ENCODE results near the gene COL5A3.

The COL5A3 gene

DNA sequence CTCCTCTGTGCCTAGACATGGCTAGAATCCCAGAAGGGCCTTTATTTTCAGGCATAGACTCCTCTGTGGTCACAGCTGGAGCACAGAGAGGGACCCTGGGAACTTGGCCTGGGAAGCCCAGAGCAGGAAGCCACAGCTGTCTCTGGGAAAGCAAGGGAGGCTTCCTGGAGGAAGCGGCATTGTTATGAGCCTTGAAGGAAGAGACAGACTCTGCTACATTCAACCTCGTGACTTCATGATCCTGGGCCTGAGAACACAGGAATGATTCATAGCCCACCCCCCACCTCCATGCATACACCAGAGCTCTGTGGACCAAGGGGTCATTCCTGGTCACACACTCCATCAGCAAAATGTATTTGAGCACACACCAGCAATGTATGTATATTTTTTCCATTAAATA is 11.6 kb upstream of the COL5A3 start:
- no peak for DNase-seq (ENCODE audit: low read depth)
- H3K4me3 ChIP-seq (ENCODE audit: low read depth, low read length), result no peak overlapping the region
- TF ChIP-seq, protein P1, sequence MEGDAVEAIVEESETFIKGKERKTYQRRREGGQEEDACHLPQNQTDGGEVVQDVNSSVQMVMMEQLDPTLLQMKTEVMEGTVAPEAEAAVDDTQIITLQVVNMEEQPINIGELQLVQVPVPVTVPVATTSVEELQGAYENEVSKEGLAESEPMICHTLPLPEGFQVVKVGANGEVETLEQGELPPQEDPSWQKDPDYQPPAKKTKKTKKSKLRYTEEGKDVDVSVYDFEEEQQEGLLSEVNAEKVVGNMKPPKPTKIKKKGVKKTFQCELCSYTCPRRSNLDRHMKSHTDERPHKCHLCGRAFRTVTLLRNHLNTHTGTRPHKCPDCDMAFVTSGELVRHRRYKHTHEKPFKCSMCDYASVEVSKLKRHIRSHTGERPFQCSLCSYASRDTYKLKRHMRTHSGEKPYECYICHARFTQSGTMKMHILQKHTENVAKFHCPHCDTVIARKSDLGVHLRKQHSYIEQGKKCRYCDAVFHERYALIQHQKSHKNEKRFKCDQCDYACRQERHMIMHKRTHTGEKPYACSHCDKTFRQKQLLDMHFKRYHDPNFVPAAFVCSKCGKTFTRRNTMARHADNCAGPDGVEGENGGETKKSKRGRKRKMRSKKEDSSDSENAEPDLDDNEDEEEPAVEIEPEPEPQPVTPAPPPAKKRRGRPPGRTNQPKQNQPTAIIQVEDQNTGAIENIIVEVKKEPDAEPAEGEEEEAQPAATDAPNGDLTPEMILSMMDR (conservative IDR thresholded peaks at IDR 0.05; ENCODE audit: low read depth, low read length), result no peak

DNA sequence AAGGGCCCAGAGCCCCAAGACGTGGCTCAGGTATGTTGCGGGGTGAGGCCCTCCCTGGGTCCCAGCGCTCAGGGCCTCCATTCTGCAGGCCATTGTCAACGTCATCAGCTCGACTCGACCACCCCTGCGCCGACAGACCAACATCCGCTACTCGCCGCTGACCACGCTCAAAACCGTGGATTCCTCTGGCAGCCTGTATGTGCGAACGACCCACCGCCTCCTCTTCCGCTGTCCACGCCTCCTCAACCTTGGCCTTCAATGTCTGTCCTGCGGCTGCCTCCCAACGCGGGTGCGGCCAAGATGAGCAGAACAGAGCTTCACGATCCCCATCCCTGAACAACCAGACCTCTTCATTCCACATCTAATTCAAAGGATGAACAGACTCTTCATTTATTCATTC is 11.1 kb upstream of the COL5A3 start:
- no peak for DNase-seq (ENCODE audit: low read depth)
- no peak overlapping the region for H3K4me3 ChIP-seq (ENCODE audit: low read depth, low read length)
- TF ChIP-seq, protein P1 (conservative IDR thresholded peaks at IDR 0.05; ENCODE audit: low read depth, low read length), result no peak

DNA sequence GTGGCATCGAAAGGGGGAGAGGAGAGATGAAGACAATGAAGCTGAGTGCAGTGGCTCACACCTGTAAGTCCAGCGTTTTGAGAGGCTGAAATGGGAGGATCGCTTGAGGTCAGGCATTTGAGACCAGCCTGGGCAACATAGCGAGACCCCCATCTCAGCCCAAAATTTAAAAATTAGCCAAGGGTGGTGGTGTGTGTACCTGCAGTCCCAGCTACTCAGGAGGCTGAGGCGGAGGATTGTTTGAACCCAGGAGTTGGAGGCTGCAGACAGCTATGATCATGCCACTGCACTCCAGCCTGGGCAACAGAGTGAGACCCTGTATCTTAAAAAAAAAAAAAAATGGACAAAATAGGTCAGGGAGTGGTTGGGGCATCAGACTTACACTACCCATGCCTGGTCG is 10.5 kb upstream of the COL5A3 start:
- DNase-seq (ENCODE audit: low read depth), result no peak
- TF ChIP-seq, protein P1 (conservative IDR thresholded peaks at IDR 0.05; ENCODE audit: low read depth, low read length), result no peak
- no peak overlapping the region for H3K4me3 ChIP-seq (ENCODE audit: low read depth, low read length)

DNA sequence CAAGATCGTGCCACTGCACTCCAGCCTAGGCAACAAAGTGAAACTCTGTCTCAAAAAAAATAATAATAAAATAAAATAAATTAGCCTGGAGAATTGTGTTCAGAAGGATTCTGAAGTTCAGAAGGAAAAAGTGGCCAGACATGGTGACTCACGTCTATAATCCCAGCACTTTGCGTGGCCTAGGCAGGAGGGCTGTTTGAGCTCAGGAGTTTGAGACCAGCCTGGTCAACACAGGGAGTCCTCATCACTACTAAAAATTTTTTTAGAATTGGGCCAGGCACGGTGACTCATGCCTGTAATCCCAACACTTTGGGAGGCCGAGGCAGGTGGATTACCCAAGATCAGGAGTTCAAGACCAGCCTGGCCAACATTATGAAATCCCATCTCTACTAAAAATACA is 8.9 kb upstream of the COL5A3 start:
- H3K4me3 ChIP-seq (ENCODE audit: low read depth, low read length), result no peak overlapping the region
- TF ChIP-seq, protein P1 (conservative IDR thresholded peaks at IDR 0.05; ENCODE audit: low read depth, low read length), result no peak
- no peak for DNase-seq (ENCODE audit: low read depth)

DNA sequence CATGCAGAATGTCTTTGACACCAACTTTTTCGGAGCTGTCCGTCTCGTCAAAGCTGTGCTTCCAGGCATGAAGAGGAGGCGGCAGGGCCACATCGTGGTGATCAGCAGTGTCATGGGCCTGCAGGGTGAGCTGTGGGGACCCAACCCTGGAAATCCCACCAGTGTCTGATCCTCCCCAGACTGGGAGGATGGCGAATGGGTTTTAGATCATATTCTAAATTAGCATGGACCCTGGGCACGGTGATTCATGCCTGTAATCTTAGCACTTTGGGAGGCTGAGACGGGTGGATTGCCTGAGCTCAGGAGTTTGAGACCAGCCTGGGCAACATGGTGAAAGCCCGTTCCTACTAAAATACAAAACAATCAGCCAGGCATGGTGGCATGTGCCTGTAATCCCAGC is 8.5 kb upstream of the COL5A3 start:
- no peak overlapping the region for H3K4me3 ChIP-seq (ENCODE audit: low read depth, low read length)
- TF ChIP-seq, protein P1 (conservative IDR thresholded peaks at IDR 0.05; ENCODE audit: low read depth, low read length), result no peak
- no peak for DNase-seq (ENCODE audit: low read depth)

DNA sequence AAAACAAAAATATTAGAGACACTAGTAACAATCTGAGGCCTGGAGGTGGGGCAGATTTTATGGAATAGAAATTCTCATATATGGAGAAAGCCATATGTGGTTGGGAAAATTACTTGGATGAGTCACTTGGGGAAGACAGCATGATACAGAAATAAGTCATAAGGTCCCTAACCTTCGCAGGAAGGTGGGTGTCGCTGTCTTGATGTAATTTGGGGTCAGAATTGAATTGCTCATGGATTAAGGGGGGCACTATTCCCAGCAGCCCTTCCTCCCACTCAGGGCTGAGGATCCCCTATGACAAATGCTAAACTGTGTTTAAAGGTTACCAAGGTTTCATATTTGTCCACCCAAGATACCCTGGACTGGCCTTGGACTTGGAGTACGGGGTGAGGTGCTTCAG is 8.0 kb upstream of the COL5A3 start:
- H3K4me3 ChIP-seq (ENCODE audit: low read depth, low read length), result no peak overlapping the region
- TF ChIP-seq, protein P1 (conservative IDR thresholded peaks at IDR 0.05; ENCODE audit: low read depth, low read length), result no peak
- DNase-seq (ENCODE audit: low read depth), result no peak

DNA sequence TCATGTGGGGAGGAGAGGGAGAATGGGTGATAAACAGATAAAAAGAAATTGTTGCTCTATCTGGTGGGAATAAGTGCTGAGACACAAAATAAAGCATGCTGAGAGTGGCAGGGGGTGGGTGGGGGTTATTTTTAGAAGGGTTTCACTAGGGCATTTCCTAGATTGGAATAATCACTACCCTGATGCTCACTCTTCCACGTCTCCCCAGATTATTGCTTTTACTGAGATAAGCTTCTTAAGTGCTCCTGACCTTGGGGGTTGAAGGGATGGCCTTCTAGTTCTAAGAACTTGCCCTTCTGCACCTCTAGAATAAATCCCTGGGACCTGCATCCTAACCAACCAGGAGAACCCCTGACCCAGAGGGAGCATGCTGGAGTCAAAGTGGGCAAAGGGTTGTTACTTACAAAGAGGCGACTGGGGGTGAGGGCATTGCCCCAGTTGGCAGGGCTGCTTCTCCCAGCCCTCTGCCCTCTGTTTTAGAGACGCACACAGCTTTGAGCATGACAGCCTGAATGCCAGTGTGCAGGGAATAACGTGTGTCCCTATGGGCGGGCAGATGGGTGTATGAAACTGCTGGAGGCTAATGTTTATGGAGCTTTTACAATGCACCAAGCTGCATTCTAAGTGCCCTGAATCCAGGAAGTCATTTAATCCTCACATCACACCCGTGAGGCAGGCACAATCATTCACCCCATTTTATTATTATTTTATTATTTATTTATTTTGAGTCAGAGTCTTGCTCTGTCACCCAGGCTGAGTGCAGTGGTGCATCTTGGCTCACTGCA is 3.7 kb upstream of the COL5A3 start:
- no peak overlapping the region for H3K4me3 ChIP-seq (ENCODE audit: low read depth, low read length)
- TF ChIP-seq, protein P1 (conservative IDR thresholded peaks at IDR 0.05; ENCODE audit: low read depth, low read length), result no peak
- no peak for DNase-seq (ENCODE audit: low read depth)
